Progenitor cell of endocrine pancreas (in vitro differentiated cells): ENCODE data around the gene CPNE4. TPM values are rescaled to one million over a fixed set of nuclear protein-coding genes. Genes with fewer than 3 reads are reported as not detected.
"Not testable (repeated sequence)": the region's sequence is repeated elsewhere in the genome, so short reads cannot be mapped to it uniquely, and the experiment has no call there.

ENCODE experiments used
- DNase-seq: peaks from one replicate; pipeline ENCODE4 v3.0.0; 2021; ENCODE audit warnings: low spot score; ENCODE audit not compliant: unreplicated experiment
- H3K27ac Mint-ChIP-seq: 2 replicates; pipeline ENCODE4 v1.8.0; 2021; ENCODE audit warnings: mild to moderate bottlenecking, moderate library complexity, mixed read lengths
- H3K27me3 Mint-ChIP-seq: 2 replicates; pipeline ENCODE4 v1.8.0; 2021; ENCODE audit warnings: mixed read lengths
- H3K36me3 Mint-ChIP-seq: 2 replicates; pipeline ENCODE4 v1.8.0; 2022; ENCODE audit warnings: mixed read lengths; ENCODE audit not compliant: insufficient read depth
- H3K4me1 Mint-ChIP-seq: 2 replicates; pipeline ENCODE4 v1.8.0; 2021; ENCODE audit warnings: low read depth, mixed read lengths
- H3K4me3 Mint-ChIP-seq: 2 replicates; pipeline ENCODE4 v1.8.0; 2021; ENCODE audit warnings: low read depth, mild to moderate bottlenecking, moderate library complexity, mixed read lengths
- H3K9me3 Mint-ChIP-seq: 2 replicates; pipeline ENCODE4 v1.8.0; 2021; ENCODE audit warnings: low read depth, mixed read lengths
- total RNA-seq: library from RNA; stranded (reverse); gene quantifications from 2 replicates; pipeline ENCODE4 v1.2.1, GENCODE V29; 2021
- TF ChIP-seq, protein P1 (sequence below): fragments of 200-600 bp; sonication (generic); IDR thresholded peaks from one replicate; pipeline ENCODE4 v1.5.0; 2021; ENCODE audit warnings: antibody characterized with exemption, mild to moderate bottlenecking; ENCODE audit not compliant: unreplicated experiment

The CPNE4 gene
- total RNA-seq, 1 donor from 2014 or later = 5.5 TPM

DNA sequence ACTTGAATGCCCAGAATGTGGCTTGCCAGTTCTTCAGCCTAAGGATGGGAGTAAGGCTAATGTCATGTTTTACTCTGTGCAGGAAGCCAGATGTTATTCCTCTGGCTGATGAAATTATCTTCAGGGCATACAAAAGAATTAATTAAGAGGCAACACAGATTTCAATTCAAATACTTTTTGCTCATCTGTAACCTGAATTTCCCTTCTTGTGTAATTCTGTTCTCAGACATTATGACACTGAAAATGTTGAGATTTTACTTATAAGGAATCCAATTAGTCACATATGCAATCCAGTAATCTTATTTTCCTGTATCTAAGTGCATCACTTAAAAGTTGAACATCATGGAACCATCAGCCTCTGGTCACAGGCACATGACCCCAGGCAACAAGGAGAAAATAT is 136.5 kb downstream of the CPNE4 start:
- no peak overlapping the region for H3K27ac Mint-ChIP-seq
- H3K36me3 Mint-ChIP-seq = no peaks in the 10 kb centered on the region
- no peak for DNase-seq
- TF ChIP-seq, protein P1, sequence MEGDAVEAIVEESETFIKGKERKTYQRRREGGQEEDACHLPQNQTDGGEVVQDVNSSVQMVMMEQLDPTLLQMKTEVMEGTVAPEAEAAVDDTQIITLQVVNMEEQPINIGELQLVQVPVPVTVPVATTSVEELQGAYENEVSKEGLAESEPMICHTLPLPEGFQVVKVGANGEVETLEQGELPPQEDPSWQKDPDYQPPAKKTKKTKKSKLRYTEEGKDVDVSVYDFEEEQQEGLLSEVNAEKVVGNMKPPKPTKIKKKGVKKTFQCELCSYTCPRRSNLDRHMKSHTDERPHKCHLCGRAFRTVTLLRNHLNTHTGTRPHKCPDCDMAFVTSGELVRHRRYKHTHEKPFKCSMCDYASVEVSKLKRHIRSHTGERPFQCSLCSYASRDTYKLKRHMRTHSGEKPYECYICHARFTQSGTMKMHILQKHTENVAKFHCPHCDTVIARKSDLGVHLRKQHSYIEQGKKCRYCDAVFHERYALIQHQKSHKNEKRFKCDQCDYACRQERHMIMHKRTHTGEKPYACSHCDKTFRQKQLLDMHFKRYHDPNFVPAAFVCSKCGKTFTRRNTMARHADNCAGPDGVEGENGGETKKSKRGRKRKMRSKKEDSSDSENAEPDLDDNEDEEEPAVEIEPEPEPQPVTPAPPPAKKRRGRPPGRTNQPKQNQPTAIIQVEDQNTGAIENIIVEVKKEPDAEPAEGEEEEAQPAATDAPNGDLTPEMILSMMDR = no peak
- H3K4me1 Mint-ChIP-seq = no peaks in the 10 kb centered on the region
- H3K9me3 Mint-ChIP-seq = no peaks in the 10 kb centered on the region
- H3K4me3 Mint-ChIP-seq = no peak overlapping the region
- no peaks in the 10 kb centered on the region for H3K27me3 Mint-ChIP-seq

DNA sequence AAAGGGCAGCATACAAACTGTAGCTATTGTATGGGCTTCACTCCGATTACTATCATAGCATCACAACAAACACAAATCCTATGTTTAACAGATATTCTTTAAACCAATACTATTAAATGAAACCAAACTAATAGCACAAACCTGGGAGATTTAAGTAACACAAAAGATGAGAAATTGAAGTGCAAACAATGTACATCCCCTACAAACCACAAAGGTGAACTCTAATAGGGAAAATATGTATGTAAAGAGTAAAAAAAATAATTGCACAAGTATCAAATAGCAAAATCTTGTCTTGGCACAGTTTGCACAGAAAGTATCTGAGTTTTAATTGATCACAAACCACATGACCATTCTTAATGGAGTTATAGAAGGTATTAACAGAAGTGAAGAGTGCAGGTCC is 138.5 kb downstream of the CPNE4 start:
- no peaks in the 10 kb centered on the region for H3K36me3 Mint-ChIP-seq
- TF ChIP-seq, protein P1 = no peak
- no peaks in the 10 kb centered on the region for H3K27me3 Mint-ChIP-seq
- no peak for DNase-seq
- H3K9me3 Mint-ChIP-seq = no peaks in the 10 kb centered on the region
- no peak overlapping the region for H3K27ac Mint-ChIP-seq
- no peaks in the 10 kb centered on the region for H3K4me1 Mint-ChIP-seq
- no peak overlapping the region for H3K4me3 Mint-ChIP-seq

DNA sequence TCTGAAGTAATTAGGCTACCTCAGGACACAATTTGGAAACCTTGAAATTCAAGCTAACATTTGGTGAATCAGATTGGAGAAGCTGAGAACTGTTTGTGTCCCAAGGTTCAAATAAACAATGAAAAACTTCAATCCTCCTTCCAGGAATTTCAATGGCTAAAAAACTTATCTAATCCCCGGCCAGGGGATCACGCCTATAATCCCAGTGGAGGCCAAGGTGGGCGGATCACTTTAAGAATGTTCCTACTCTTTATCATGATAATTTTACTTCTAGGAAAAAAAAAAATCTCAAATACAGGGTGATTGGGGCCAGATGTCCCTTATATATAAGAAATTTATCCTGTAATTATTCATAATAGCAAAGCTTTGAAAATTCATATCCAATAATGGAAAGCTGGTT is 139.0 kb downstream of the CPNE4 start:
- H3K36me3 Mint-ChIP-seq = no peaks in the 10 kb centered on the region

DNA sequence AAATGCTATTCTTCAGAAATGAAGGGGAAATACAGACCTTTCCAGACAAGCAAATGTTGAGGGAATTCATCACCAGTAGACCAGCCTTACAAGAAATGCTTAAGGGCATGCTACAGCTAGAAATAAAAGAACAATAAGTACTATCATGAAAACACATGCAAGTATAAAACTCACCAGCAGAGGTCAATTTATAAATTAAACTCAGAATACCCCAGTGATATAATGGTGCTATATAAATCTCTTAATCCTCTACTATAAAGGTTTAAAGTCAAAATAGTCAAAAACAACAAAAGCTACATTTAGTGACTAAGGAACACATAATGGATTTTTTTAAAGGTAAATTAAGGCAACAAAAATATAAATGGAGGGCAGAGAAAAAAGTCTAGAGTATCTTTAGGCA is 142.5 kb downstream of the CPNE4 start:
- H3K9me3 Mint-ChIP-seq = peaks cover 2% of the 10 kb centered on the region
- no peaks in the 10 kb centered on the region for H3K4me1 Mint-ChIP-seq
- no peaks in the 10 kb centered on the region for H3K36me3 Mint-ChIP-seq
- no peak for DNase-seq
- H3K27ac Mint-ChIP-seq = no peak overlapping the region
- TF ChIP-seq, protein P1 = no peak
- no peaks in the 10 kb centered on the region for H3K27me3 Mint-ChIP-seq
- no peak overlapping the region for H3K4me3 Mint-ChIP-seq

More for the DNA sequence above, 139.0 kb downstream of the CPNE4 start:
- Mint-ChIP-seq H3K27me3 (no peaks in the 10 kb centered on the region), H3K27ac (no peak overlapping the region), H3K4me3 (no peak overlapping the region), H3K9me3 (no peaks in the 10 kb centered on the region), H3K4me1 (no peaks in the 10 kb centered on the region)
- DNase-seq = no peak
- TF ChIP-seq, protein P1 = no peak

DNA sequence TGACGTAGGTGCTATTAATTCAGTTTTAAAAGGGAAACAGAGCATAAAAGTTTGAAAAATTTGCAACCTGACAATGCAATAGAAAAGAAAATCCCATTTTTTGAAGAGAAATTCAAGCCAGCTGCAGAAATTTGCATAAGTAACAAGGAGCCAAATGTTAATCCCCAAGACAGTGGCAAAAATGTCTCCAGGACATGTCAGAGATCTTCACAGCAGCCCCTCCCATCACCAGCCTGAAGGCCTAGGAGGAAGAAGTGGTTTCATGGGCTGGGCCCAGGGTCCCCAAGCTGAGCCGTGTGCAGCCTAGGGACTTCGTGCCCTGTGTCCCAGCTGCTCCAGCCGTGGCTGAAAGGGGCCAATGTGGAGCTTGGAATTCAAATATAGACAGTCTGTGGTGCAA is 148.9 kb downstream of the CPNE4 start:
- H3K36me3 Mint-ChIP-seq, H3K4me1 Mint-ChIP-seq, H3K27me3 Mint-ChIP-seq, H3K27ac Mint-ChIP-seq, DNase-seq, H3K9me3 Mint-ChIP-seq, H3K4me3 Mint-ChIP-seq: not testable (repeated sequence)

DNA sequence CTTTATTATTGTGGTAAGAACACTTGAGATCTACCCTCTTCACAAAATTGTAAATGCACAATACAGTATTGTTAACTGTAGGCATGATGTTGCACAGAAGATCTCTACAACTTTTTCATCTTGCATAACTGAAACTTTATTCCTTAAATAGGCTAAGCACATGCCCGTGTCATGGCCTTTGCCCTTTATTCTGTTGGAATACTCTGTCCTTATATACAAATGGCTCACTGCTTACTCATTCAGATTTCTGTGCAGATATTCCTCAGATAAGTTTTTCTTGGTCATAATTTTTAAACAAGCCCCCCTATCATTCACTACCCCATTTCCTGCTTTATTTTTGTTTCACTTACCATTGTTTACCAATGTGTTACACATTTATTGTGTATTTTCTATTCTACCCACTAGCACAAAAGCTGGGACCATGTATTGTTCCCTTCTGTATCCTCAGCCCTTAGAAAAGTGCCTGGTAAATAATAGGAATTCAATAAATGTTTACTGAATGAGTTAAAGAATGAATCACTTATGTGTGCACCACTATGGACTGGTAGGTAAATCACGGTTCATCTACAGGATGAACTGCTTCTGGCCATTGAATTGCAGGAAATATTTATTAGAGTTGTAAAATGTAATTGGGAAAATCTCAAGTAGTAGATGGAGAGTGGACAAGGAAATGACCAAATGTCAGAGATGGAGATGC is 151.0 kb downstream of the CPNE4 start:
- TF ChIP-seq, protein P1 = no peak

More for the DNA sequence above, 151.0 kb downstream of the CPNE4 start:
- no peak for DNase-seq
- H3K9me3 Mint-ChIP-seq = peaks cover 6% of the 10 kb centered on the region
- H3K27ac Mint-ChIP-seq = no peak overlapping the region
- H3K4me3 Mint-ChIP-seq = no peak overlapping the region
- H3K36me3 Mint-ChIP-seq = no peaks in the 10 kb centered on the region
- H3K4me1 Mint-ChIP-seq = peaks cover 2% of the 10 kb centered on the region
- H3K27me3 Mint-ChIP-seq = no peaks in the 10 kb centered on the region
